Left ventricle myocardium inferior (tissue), 1 donor: ENCODE data around the gene IQCK. TPM values are rescaled to one million over a fixed set of nuclear protein-coding genes. Genes with fewer than 3 reads are reported as not detected.

ENCODE experiments used
- DNase-seq: peaks from one replicate; pipeline ENCODE4 v3.0.0-alpha.2; 2020
- H3K27ac ChIP-seq: fragments of 200-600 bp; replicated peaks from 2 replicates; pipeline ENCODE4 v1.8.0; 2021
- H3K27me3 ChIP-seq: fragments of 200-600 bp; 2 replicates; pipeline ENCODE4 v1.8.0; 2021; ENCODE audit warnings: low read depth
- H3K36me3 ChIP-seq: fragments of 200-600 bp; 2 replicates; pipeline ENCODE4 v1.8.0; 2021
- H3K4me1 ChIP-seq: fragments of 200-600 bp; 2 replicates; pipeline ENCODE4 v1.8.0; 2021
- H3K4me3 ChIP-seq: fragments of 200-600 bp; 2 replicates; pipeline ENCODE4 v1.8.0; 2021; ENCODE audit warnings: mild to moderate bottlenecking, moderate library complexity
- H3K9me3 ChIP-seq: fragments of 200-600 bp; replicated peaks from 2 replicates; pipeline ENCODE4 v1.8.0; 2021
- CTCF ChIP-seq: fragments of 200-600 bp; IDR thresholded peaks from 2 replicates; pipeline ENCODE4 v1.8.0; 2021; ENCODE audit warnings: antibody characterized with exemption, mild to moderate bottlenecking, borderline replicate concordance
- intact Hi-C: fragments of 100-400 bp; cut with micrococcal nuclease; formaldehyde crosslinking; loops from one replicate; pipeline ENCODE4 v1.11.0; 2022
- total RNA-seq: library from RNA; stranded (reverse); fragmentation: NEBNext Ultra II Directional; extraction: Animal tissue kit (Norgen Biotek cat#: 25700); gene quantifications from one replicate; pipeline ENCODE4 v1.2.1, GENCODE V29; 2021
- donor health status: DM: no; HTN: yes; CAD: no; lungs with severe emphysema.

IQCK gene
- total RNA-seq, 1 donor from 2014 or later: 6.0 TPM

DNA sequence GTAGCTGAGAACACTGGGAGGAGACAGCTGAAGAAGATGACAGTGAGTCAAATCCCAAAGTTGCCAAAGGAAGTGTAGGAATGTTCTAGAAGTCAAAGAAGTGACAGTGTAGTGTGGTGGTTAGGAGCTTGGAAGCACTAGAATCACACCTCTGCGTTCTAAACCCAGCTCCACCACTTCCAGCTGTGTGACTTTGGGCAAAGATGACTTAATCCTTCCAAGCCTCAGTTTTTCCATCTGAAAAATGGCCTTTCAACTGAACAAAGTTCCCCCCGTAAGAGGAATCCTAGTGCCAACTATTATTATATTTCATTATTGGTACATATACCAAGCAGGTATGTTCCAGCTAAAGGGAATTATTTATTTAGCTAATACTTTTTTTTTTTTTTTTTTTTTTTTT lies 56.0 kb downstream of the IQCK start:
- intact Hi-C loops: no loop called here
- peaks cover 14% of the 10 kb centered on the region for H3K4me1 ChIP-seq
- no peak for TF ChIP-seq CTCF
- peaks cover 10% of the 10 kb centered on the region for H3K36me3 ChIP-seq
- no peak for DNase-seq
- no peaks in the 10 kb centered on the region for H3K27me3 ChIP-seq
- H3K4me3 ChIP-seq: no peak overlapping the region
- no peak overlapping the region for H3K27ac ChIP-seq
- peaks cover 16% of the 10 kb centered on the region for H3K9me3 ChIP-seq

DNA sequence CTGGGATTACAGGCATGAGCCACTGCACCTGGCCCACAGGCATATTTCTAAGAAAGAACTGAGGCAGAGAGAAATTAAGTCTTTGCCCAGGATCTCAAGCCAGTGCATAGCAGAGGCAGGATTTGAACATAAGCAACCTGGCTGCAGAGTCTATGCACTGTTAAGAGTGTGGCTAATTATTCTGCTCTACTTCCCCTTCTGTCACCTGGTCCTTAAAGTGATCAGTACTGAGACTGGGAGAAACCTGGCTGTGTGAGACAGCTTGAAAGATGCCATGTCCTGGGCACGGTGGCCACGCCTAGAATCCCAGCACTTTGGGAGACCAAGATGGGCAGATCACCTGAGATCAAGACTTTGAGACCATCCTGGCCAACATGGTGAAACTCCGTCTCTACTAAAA lies 58.1 kb downstream of the IQCK start:
- Histone ChIP-seq H3K9me3 (no peaks in the 10 kb centered on the region), H3K36me3 (no peaks in the 10 kb centered on the region), H3K4me1 (peaks cover 14% of the 10 kb centered on the region), H3K27me3 (no peaks in the 10 kb centered on the region), H3K27ac (no peak overlapping the region), H3K4me3 (no peak overlapping the region)
- no peak for DNase-seq
- intact Hi-C loops: no loop called here
- no peak for TF ChIP-seq CTCF

- no peak for DNase-seq
- intact Hi-C loops: no loop called here
- H3K27ac ChIP-seq: no peak overlapping the region
- H3K36me3 ChIP-seq: no peaks in the 10 kb centered on the region
- no peaks in the 10 kb centered on the region for H3K9me3 ChIP-seq
- no peaks in the 10 kb centered on the region for H3K27me3 ChIP-seq
- H3K4me3 ChIP-seq: no peak overlapping the region
- H3K4me1 ChIP-seq: peaks cover 14% of the 10 kb centered on the region
- TF ChIP-seq CTCF: no peak
Observed at GRCh38 chr16:19776565-19776964, 58.5 kb downstream of the IQCK start.

GRCh38 chr16:19780321-19780720 lies 62.2 kb downstream of the IQCK start:
- H3K4me3 ChIP-seq: no peak overlapping the region

GRCh38 chr16:19781226-19781625 lies 63.2 kb downstream of the IQCK start:
- no peaks in the 10 kb centered on the region for H3K36me3 ChIP-seq
- H3K27ac ChIP-seq: no peak overlapping the region
- DNase-seq: no peak
- intact Hi-C loops: no loop called here
- no peaks in the 10 kb centered on the region for H3K27me3 ChIP-seq
- TF ChIP-seq CTCF: no peak
- no peak overlapping the region for H3K4me3 ChIP-seq
- no peaks in the 10 kb centered on the region for H3K9me3 ChIP-seq
- H3K4me1 ChIP-seq: peaks cover 40% of the 10 kb centered on the region

More at GRCh38 chr16:19780321-19780720, 62.2 kb downstream of the IQCK start:
- TF ChIP-seq CTCF: no peak
- H3K27me3 ChIP-seq: no peaks in the 10 kb centered on the region
- DNase-seq: no peak
- no peaks in the 10 kb centered on the region for H3K36me3 ChIP-seq
- H3K4me1 ChIP-seq: peaks cover 37% of the 10 kb centered on the region
- H3K9me3 ChIP-seq: no peaks in the 10 kb centered on the region
- intact Hi-C loops: no loop called here
- H3K27ac ChIP-seq: no peak overlapping the region
